K562 (cell line): ENCODE data around the gene STK24. TPM values are rescaled to one million over a fixed set of nuclear protein-coding genes. Genes with fewer than 3 reads are reported as not detected.

Experiments
- CTCFL ChIP-seq: IDR thresholded peaks from 2 replicates; pipeline ENCODE4 v1.6.1; 2011; ENCODE audit warnings: borderline replicate concordance, low read depth, mild to moderate bottlenecking, moderate library complexity, low read length; ENCODE audit not compliant: insufficient read depth, poor library complexity, severe bottlenecking
- FOXA1 ChIP-seq: fragments of 450-650 bp; IDR thresholded peaks from 2 replicates; pipeline ENCODE4 v1.6.1; 2016; ENCODE audit warnings: mild to moderate bottlenecking, borderline replicate concordance
- GTF2E2 ChIP-seq: fragments of 200-800 bp; sonication (Bioruptor generic); IDR thresholded peaks from 2 replicates; pipeline ENCODE4 v1.6.1; 2016; ENCODE audit warnings: missing genetic modification characterization, missing compliant biosample characterization
- HDAC8 ChIP-seq: fragments of 450-650 bp; IDR thresholded peaks from 2 replicates; pipeline ENCODE4 v1.6.1; 2016; ENCODE audit warnings: mild to moderate bottlenecking, missing genetic modification characterization, moderate library complexity, missing compliant biosample characterization
- HMG20A ChIP-seq: fragments of 450-650 bp; formaldehyde crosslinking; conservative IDR thresholded peaks from 2 replicates; pipeline ENCODE4 v1.4.0; 2020; ENCODE audit warnings: mild to moderate bottlenecking, mixed read lengths
- HMGXB4 ChIP-seq: sonication (generic); formaldehyde crosslinking; IDR thresholded peaks from 2 replicates; pipeline ENCODE4 v1.8.1; 2023; ENCODE audit warnings: mild to moderate bottlenecking, missing genetic modification reagents
- KDM1A ChIP-seq, 2 experiments: fragments of 450-650 bp; IDR thresholded peaks; 2 replicates each; pipeline ENCODE4 v1.6.1; 2016; ENCODE audit warnings: mild to moderate bottlenecking in 2 of 2
- PATZ1 ChIP-seq: fragments of 250-450 bp; sonication (Bioruptor Pico); IDR thresholded peaks from 2 replicates; pipeline ENCODE4 v1.5.0; 2020; ENCODE audit warnings: mild to moderate bottlenecking, borderline replicate concordance
- PHF21A ChIP-seq: fragments of 450-650 bp; IDR thresholded peaks from 2 replicates; pipeline ENCODE4 v1.6.1; 2017; ENCODE audit warnings: low read depth, borderline replicate concordance
- PTTG1 ChIP-seq: fragments of 450-650 bp; IDR thresholded peaks from 2 replicates; pipeline ENCODE4 v1.6.1; 2016; ENCODE audit warnings: low read depth, mild to moderate bottlenecking, missing genetic modification characterization, missing compliant biosample characterization
- RAD21 ChIP-seq, 2 experiments: fragments of 250-450 bp in 1 of 2; fragments of 450-650 bp in 1 of 2; sonication (Bioruptor Pico) in 1 of 2; formaldehyde crosslinking in 1 of 2; IDR thresholded peaks in 1 of 2; conservative IDR thresholded peaks in 1 of 2; 2 replicates each; pipeline versions ENCODE4 v1.4.0 to v1.8.0; 2020 to 2022; ENCODE audit warnings: mild to moderate bottlenecking in 2 of 2, moderate library complexity in 1 of 2
- RCOR1 ChIP-seq, 2 experiments: IDR thresholded peaks; 2 replicates each; pipeline ENCODE4 v1.6.1; 2012; ENCODE audit warnings: low read depth in 2 of 2, low read length in 2 of 2, borderline replicate concordance in 1 of 2, improper control_type of control experiment in 1 of 2
- SMAD1 ChIP-seq: fragments of 150-350 bp; IDR thresholded peaks from 2 replicates; pipeline ENCODE4 v1.6.1; 2014; ENCODE audit warnings: low read length, low read depth; ENCODE audit not compliant: partially characterized antibody
- ZBTB12 ChIP-seq: fragments of 250-450 bp; sonication (Bioruptor Pico); IDR thresholded peaks from 2 replicates; pipeline ENCODE4 v1.4.0; 2020
- ZBTB34 ChIP-seq: fragments of 250-450 bp; sonication (Bioruptor Pico); IDR thresholded peaks from 2 replicates; pipeline ENCODE4 v1.8.0; 2021; ENCODE audit warnings: mild to moderate bottlenecking, moderate library complexity
- ZNF239 ChIP-seq: fragments of 250-450 bp; sonication (Bioruptor Pico); IDR thresholded peaks from 2 replicates; pipeline ENCODE4 v1.4.0; 2020; ENCODE audit warnings: mild to moderate bottlenecking
- polyA plus RNA-seq, 8 experiments: library from polyadenylated mRNA; depleted of rRNA in 4 of 8; stranded (reverse) in 5 of 8; unstranded in 3 of 8; fragments of >200 nt; fragmentation: Nextera tagmentation in 2 of 8; fragmentation: Illumina TruSeq in 1 of 8; extraction: Ambion mirVana in 2 of 8; extraction: Trizol in 1 of 8; gene quantifications; 2 replicates each; pipeline versions ENCODE4 v1.2.1 to v1.2.3, GENCODE V29; 2011 to 2014; ENCODE audit warnings: inconsistent platforms in 1 of 8, missing spikeins in 1 of 8
- total RNA-seq, 7 experiments: library from RNA; depleted of rRNA in 6 of 7; stranded (reverse); fragments of >200 nt in 6 of 7; fragmentation: Illumina TruSeq in 2 of 7; extraction: Trizol in 2 of 7; gene quantifications; 2 replicates each; pipeline versions ENCODE4 v1.2.1 to v1.2.3, GENCODE V29; 2011 to 2021; ENCODE audit warnings: low replicate concordance in 1 of 7

Gene STK24
- total and polyA plus RNA-seq, 9 of the 15 experiments (the other 6 are each of a cell fraction or from before 2014, with no cell fraction given) = 3.8 to 78.4 (median 28.2) TPM

- no peak for TF ChIP-seq HMG20A (CRISPR knock-in tag)
- TF ChIP-seq PHF21A = 0 out of 2 replicates have a peak, but pooled peaks have one; percentile 42
- TF ChIP-seq RCOR1 (IDR thresholded peaks at IDR 0.05; ENCODE audit: borderline replicate concordance in 1 of 2, low read depth in 2 of 2, low read length in 2 of 2) = peak in 1 of 2 experiments; percentile 90; a peak in 2 of 4 replicates
- TF ChIP-seq GTF2E2 = no peak
- TF ChIP-seq PATZ1 (CRISPR knock-in tag) = no peak
- no peak for TF ChIP-seq HDAC8 (tag)
- no peak for TF ChIP-seq HMGXB4 (CRISPR knock-in tag)
- TF ChIP-seq FOXA1 = no peak
- peak; percentile 87 for TF ChIP-seq KDM1A (IDR thresholded peaks at IDR 0.05)
- 0 out of 4 replicates have a peak, but pooled peaks of 1 of the 2 experiments have one; percentile 23 for TF ChIP-seq RAD21 (CRISPR knock-in tag; conservative IDR thresholded peaks at IDR 0.05 in 1 of 2, IDR thresholded peaks at IDR 0.05 in 1 of 2)
- TF ChIP-seq CTCFL = no peak
- no peak for TF ChIP-seq PTTG1 (tag)
- no peak for TF ChIP-seq ZNF239 (CRISPR knock-in tag)
- TF ChIP-seq ZBTB12 = no peak
- TF ChIP-seq ZBTB34 = no peak
- TF ChIP-seq SMAD1 = peak; percentile 36
These were observed 69.6 kb downstream of the STK24 start (continued) for GRCh38 chr13:98507282-98507797.
